ENCODE results near the gene ZNF213. TPM values are rescaled to one million over a fixed set of nuclear protein-coding genes. Genes with fewer than 3 reads are reported as not detected.
"Not testable (repeated sequence)": the region's sequence is repeated elsewhere in the genome, so short reads cannot be mapped to it uniquely, and the experiment has no call there.

The ZNF213 gene
- total RNA-seq, 1 donor from 2014 or later, result 14.9 TPM

DNA sequence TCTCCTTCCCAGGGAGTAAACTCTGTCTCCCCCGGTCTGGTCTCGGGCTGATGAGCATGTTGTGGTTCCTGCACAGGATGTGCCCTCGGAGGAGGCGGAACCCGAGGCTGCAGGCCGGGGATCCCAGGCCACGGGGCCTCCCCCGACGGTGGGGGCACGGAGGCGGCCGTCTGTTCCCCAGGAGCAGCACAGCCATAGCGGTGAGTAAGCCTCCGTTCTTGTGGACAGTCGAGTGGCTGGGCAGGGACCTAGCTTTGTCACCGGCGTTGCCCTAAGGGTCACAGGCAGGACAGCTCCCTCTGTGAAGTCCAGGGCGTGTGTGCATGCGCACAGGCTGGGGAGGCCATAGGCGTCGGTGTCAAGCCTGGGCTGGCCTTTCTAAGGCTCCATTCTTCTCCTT lies 3.5 kb downstream of the ZNF213 start:
- DNase-seq (ENCODE audit: low read depth, low spot score), result no peak
- H3K9me3 Mint-ChIP-seq, result no peaks in the 10 kb centered on the region
- no peaks in the 10 kb centered on the region for H3K27me3 Mint-ChIP-seq (ENCODE audit: low read depth)
- H3K36me3 Mint-ChIP-seq (ENCODE audit: low read depth), result peaks cover 5% of the 10 kb centered on the region
- TF ChIP-seq, protein P1, sequence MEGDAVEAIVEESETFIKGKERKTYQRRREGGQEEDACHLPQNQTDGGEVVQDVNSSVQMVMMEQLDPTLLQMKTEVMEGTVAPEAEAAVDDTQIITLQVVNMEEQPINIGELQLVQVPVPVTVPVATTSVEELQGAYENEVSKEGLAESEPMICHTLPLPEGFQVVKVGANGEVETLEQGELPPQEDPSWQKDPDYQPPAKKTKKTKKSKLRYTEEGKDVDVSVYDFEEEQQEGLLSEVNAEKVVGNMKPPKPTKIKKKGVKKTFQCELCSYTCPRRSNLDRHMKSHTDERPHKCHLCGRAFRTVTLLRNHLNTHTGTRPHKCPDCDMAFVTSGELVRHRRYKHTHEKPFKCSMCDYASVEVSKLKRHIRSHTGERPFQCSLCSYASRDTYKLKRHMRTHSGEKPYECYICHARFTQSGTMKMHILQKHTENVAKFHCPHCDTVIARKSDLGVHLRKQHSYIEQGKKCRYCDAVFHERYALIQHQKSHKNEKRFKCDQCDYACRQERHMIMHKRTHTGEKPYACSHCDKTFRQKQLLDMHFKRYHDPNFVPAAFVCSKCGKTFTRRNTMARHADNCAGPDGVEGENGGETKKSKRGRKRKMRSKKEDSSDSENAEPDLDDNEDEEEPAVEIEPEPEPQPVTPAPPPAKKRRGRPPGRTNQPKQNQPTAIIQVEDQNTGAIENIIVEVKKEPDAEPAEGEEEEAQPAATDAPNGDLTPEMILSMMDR (conservative IDR thresholded peaks at IDR 0.05), result no peak
- peak overlapping the region; percentile 85 for H3K4me3 Mint-ChIP-seq
- peaks cover 23% of the 10 kb centered on the region for H3K4me1 Mint-ChIP-seq
- no peak overlapping the region for H3K27ac Mint-ChIP-seq (ENCODE audit: unreplicated experiment)

DNA sequence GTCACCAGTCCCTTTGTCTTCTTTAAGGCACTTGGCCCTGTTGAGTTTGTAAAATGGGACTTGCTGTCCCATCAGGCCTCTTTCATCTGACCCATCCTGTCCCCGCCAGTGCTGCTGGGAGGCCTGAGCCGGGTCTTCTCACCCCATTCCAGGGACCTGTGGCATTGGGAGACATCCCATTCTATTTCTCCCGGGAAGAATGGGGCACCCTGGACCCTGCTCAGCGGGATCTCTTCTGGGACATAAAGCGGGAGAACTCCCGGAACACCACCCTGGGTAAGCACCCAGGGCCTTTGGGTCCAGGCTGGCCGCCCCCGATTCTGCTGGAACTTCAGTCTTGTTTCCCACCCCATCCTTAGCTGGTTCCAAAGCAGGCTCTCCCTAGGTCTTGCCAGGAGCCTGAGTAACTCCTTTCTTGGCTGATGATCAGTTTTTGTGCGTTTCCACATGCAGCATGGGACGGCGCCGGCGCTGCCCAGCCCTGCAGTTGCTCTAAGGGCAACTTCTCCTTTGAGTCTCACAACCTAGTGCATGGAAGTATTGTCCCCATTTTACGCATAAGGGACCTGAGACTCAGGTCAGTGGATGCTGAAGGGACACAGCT lies 4.1 kb downstream of the ZNF213 start:
- peaks cover 5% of the 10 kb centered on the region for H3K36me3 Mint-ChIP-seq (ENCODE audit: low read depth)
- H3K27me3 Mint-ChIP-seq (ENCODE audit: low read depth), result no peaks in the 10 kb centered on the region
- TF ChIP-seq, protein P1 (conservative IDR thresholded peaks at IDR 0.05), result no peak
- peaks cover 19% of the 10 kb centered on the region for H3K4me1 Mint-ChIP-seq
- H3K9me3 Mint-ChIP-seq, result no peaks in the 10 kb centered on the region
- no peak overlapping the region for H3K27ac Mint-ChIP-seq (ENCODE audit: unreplicated experiment)
- peak overlapping the region; percentile 85 for H3K4me3 Mint-ChIP-seq
- DNase-seq (ENCODE audit: low read depth, low spot score), result no peak

DNA sequence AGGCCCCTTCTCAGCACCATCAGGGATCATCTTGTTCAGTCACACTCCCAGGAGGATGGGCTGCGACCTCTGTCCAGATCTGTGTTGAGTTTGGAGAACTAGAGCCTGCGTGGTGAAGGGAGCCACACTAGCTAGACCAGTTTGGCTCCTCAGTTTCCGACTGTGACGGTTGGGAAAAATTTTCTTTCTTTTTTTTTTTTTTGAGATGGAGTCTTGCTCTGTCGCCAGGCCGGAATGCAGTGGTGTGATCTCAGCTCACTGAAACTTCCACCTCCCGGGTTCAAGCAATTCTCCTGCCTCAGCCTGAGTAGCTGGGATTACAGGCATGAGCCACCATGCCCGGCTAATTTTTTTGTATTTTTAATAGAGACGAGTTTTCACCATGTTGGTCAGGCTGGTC lies 4.7 kb downstream of the ZNF213 start:
- not testable (repeated sequence) for H3K27me3 Mint-ChIP-seq (ENCODE audit: low read depth); H3K9me3 Mint-ChIP-seq; DNase-seq (ENCODE audit: low read depth, low spot score); H3K27ac Mint-ChIP-seq (ENCODE audit: unreplicated experiment); H3K36me3 Mint-ChIP-seq (ENCODE audit: low read depth)
- H3K4me3 Mint-ChIP-seq, result peak overlapping the region; percentile 85
- H3K4me1 Mint-ChIP-seq, result peaks cover 15% of the 10 kb centered on the region

DNA sequence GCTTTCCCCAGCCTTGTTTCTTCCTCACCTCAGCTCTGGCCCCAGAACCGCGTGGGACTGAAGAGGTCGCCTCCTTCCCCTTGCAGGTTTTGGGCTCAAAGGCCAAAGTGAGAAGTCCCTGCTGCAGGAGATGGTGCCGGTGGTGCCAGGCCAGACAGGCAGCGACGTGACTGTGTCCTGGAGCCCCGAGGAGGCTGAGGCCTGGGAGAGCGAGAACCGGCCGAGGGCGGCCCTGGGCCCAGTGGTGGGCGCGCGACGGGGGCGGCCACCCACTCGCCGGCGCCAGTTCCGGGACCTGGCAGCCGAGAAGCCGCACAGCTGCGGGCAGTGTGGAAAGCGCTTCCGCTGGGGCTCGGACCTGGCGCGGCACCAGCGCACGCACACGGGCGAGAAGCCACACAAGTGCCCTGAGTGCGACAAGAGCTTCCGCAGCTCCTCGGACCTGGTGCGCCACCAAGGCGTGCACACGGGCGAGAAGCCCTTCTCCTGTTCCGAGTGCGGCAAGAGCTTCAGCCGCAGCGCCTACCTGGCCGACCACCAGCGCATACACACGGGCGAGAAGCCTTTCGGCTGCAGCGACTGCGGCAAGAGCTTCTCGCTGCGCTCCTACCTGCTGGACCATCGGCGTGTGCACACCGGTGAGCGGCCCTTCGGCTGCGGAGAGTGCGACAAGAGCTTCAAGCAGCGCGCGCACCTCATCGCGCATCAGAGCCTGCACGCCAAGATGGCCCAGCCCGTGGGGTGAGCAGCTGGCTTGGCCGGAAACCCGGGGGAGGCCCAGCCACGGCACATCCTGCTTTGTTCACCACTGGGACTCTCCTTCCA lies 6.0 kb downstream of the ZNF213 start:
- TF ChIP-seq, protein P1 (conservative IDR thresholded peaks at IDR 0.05), result no peak
- no peak overlapping the region for H3K27ac Mint-ChIP-seq (ENCODE audit: unreplicated experiment)
- DNase-seq (ENCODE audit: low read depth, low spot score), result no peak
- no peaks in the 10 kb centered on the region for H3K27me3 Mint-ChIP-seq (ENCODE audit: low read depth)
- peaks cover 4% of the 10 kb centered on the region for H3K4me1 Mint-ChIP-seq
- peak overlapping the region; percentile 38 for H3K4me3 Mint-ChIP-seq
- H3K36me3 Mint-ChIP-seq (ENCODE audit: low read depth), result peaks cover 5% of the 10 kb centered on the region
- no peaks in the 10 kb centered on the region for H3K9me3 Mint-ChIP-seq

DNA sequence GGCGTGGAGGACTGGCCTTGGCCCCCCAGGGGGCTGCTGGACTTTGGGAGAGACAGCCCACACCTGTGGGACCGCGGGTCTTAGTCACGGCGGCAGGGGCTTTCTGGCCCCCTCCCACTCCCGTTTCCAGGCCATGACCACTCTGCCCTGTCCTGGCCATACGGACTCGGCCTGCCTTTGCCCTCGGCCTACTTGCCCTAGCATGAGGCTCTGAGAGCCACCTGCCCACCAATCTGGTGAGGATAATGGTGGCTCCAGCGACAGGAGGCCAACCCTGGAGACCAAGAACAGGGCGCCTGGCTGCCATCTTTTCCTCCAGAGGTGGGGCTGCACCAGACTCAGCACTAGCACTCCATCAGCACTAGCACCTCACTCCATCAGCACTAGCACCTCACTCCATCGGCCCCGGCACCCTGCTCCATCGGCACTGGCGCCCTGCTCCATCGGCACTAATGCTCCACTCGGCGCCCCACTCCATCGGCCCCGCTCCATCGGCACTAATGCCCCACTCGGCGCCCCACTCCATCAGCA lies 7.0 kb downstream of the ZNF213 start:
- H3K4me3 Mint-ChIP-seq, result peak overlapping the region; percentile 62
- no peaks in the 10 kb centered on the region for H3K27me3 Mint-ChIP-seq (ENCODE audit: low read depth)
- no peaks in the 10 kb centered on the region for H3K9me3 Mint-ChIP-seq
- H3K27ac Mint-ChIP-seq (ENCODE audit: unreplicated experiment), result no peak overlapping the region
- no peak for DNase-seq (ENCODE audit: low read depth, low spot score)
- H3K4me1 Mint-ChIP-seq, result no peaks in the 10 kb centered on the region
- H3K36me3 Mint-ChIP-seq (ENCODE audit: low read depth), result peaks cover 5% of the 10 kb centered on the region
- TF ChIP-seq, protein P1 (conservative IDR thresholded peaks at IDR 0.05), result no peak

DNA sequence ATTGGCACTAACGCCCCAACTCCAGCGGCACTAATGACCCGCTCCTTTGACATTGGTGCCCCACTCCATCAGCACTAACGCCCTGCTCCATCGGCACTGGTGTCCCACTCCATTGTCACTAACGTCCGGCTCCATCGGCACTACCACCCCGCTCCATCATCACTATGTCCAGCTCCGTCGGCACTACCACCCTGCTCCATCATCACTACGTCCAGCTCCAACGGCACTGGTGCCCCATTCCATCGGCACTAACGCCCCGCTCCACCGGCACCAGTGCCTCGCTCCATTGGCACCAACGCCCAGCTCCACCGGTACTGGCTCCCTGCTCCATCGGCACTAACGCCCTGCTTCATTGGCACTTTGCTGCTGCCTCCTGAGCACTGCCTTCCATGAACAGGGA lies 7.5 kb downstream of the ZNF213 start:
- H3K9me3 Mint-ChIP-seq, result no peaks in the 10 kb centered on the region
- TF ChIP-seq, protein P1 (conservative IDR thresholded peaks at IDR 0.05), result no peak
- H3K4me1 Mint-ChIP-seq, result no peaks in the 10 kb centered on the region
- H3K27ac Mint-ChIP-seq (ENCODE audit: unreplicated experiment), result no peak overlapping the region
- DNase-seq (ENCODE audit: low read depth, low spot score), result no peak
- H3K4me3 Mint-ChIP-seq, result peak overlapping the region; percentile 62
- no peaks in the 10 kb centered on the region for H3K27me3 Mint-ChIP-seq (ENCODE audit: low read depth)
- peaks cover 5% of the 10 kb centered on the region for H3K36me3 Mint-ChIP-seq (ENCODE audit: low read depth)
